IPS-11a (cell line): ENCODE measurements around the gene CELSR3.
A peak's percentile ranks its signal among the peaks of the same experiment; 100 is the strongest.

Experiments
- H3K4me3 ChIP-seq: one replicate; pipeline ENCODE4 v1.5.1; 2013; ENCODE audit warnings: low read depth, low read length, control low read depth

CELSR3 gene

DNA sequence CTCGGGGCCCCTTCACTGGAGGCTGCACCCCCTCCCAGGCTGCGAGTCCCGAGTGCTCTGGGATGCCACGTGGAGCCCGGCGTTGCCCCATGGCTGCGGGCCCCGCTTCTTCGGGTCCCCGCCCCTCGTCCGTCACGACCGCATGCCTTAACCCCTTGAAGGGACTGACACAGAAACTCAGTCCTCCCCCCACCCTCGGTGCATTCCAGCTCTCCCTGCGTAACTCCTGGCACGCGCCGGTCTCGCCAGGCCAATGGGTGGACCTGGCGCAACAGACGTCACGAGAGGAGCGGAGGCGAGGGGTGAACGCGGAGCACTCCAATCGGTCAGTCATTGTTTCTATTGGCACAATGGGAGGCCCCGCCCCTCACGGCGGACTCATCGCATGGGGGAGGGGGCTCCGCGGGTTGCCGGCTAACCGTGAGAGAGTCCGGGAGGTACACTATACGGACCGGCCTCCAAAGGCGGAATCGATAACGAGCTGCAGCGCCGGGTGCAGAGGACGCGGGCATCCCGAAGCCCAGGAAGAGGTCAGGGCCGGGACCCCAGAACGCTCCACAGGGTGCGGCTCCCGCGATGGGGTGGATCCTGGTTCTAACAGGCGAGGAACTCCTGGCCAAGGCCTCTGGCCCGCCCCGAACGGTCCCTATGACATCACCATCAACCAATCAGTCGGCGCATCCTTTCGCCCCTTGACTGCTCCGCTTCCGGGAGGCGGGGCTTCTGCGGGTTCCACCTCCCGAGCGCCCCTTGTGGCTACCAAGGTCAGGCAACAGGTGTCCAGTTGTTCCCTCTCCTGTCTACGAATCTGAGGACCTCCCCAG lies 1.0 kb upstream of the CELSR3 start:
- peak overlapping the region; percentile 76 for H3K4me3 ChIP-seq

DNA sequence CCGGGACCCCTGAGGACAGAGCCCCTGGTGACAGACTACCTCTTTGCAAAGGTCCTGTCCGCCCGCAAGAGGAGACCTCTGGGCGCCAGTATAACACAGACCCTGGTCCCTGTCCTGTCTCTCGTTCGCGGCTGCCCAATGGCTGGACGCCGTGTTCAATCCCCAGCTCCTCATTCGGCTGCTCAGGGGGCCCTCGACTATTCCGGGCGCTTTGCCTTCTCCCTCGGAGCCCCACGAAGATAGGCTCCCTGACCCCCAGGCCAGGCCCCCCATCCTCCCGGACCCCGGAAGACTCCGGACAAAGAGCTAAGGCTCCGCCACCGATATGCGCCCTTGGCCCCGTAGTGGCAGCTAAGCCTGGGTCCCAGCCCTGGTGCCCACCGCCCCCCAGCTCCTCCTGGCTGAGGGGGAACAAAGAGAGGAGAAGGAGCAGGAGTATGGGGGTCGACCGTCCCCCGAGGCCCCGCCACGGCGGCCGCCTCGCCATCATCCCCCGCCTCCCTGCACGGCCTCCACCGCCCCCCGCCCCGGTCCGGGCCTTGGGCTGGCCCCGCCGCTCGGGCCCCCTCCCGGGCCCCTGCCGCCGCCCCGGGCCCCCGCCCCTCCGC lies 437 bp downstream of the CELSR3 start:
- peak overlapping the region; percentile 56 for H3K4me3 ChIP-seq

DNA sequence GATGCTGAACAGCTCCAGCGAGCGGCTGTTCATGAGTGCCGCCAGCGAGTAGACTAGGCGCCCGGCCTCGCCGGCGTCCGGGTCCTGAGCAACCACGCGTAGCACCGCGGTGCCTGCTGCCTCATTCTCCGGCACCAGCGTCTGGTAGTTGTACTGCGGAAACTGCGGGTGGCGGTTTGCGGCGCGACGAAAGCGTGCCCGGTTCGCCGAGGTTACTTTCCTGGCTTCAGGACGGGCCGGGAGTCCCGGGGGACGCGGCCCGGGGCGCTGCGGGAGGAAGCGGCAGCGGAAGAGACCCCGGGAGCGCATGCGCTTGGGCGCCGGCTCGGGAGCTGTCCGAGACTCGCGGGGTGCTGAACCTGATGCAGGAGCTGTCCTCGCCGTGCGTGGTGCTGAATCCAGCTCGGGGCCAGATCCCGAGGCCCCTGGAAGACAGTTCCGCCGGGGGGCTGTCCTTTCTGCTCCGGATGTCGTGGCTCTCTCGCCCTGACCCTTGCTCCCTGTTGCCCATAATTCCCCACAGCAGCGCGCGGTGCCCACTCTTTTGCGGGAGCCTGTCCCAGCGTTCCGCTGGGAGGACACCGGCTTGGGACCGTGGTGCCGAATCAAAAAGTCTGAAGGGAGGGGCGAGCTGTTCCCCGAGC lies 1.1 kb downstream of the CELSR3 start:
- H3K4me3 ChIP-seq: peak overlapping the region; percentile 56

DNA sequence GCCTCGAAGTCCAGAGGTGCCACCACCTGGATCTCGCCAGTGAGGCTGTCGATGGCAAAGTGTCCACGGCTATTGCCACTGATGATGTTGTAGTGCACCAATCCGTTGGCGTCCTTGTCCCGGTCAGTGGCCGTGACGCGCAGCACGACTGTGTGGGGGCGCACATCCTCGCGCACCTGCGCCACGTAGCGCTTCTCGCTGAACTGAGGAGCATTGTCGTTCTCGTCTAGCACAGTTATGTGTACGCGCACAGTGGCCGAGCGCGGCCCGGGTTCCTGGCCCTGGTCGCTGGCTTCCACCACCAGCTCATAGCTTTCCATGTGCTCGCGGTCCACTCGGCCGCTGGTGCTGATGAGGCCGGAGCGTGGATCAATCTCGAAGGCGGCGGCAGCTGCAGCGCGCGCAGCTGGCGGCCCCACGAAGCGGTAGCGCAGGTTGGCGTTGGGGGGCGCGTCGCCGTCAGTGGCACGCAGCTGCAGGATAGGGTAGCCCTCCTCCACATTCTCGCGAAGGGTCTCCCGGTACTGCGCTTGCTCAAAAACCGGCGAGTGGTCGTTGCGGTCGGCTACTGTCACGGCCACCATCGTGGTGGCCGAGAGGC lies 1.8 kb downstream of the CELSR3 start:
- peak overlapping the region; percentile 38 for H3K4me3 ChIP-seq

DNA sequence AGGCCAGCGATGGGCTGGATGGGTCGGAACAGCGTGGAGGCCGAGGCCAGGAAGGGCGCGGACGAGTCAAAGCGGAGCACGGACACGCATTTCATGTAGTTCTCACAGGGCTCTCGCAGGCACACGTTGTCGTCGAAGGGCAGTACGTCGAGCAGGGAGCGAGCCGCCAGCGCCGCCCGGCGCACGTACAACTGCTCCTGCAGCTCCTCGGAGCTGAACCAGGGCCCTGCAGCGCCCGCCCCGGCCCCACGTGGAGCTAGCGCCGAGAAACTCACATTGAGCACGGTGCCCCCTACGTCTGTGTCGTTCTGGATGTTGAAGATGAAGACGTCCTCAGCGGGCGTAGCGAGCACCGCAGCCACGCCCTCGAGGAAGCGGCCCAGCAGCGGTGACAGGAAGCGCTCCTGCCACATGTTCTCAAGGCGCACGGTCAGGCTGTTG lies 5.8 kb downstream of the CELSR3 start:
- H3K4me3 ChIP-seq: no peak overlapping the region

DNA sequence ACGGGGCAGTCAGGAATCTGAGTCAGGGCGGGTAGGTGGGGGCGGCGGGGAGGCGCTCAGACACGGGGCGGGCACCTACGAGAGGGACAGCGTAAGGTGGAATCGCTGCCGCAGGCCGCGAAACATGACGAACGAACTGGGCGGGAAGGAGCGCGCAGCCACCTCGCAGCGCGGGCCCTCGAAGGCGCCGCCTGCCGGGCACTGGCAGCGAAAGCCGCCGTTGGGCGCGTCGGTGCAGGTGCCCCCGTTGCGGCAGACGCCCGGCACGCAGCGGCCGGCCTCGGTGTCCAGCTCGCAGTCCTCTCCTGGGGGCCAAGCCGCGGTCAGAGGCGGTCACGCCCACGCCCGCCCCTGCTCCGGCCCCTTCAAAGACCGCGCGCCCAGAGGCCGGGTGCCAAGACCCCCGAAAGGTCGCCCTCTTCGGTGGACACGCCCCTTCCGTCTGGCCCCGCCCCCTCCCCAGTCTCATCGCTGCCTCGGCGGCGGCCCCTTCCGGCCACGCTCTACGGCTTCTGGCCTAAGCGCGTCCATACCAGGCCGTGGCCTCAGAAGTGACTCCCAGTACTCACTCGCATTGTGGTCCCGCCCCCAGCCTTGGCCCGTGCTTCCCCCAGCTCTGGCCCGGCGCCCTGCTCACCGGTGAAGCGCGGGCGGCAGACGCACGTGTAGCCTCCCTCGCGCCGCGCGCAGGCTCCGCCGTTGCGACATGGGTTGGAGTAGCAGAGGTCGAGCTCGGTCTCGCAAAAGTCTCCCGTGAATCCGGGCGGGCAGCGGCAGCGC lies 6.4 kb downstream of the CELSR3 start:
- peak overlapping the region; percentile 39 for H3K4me3 ChIP-seq

DNA sequence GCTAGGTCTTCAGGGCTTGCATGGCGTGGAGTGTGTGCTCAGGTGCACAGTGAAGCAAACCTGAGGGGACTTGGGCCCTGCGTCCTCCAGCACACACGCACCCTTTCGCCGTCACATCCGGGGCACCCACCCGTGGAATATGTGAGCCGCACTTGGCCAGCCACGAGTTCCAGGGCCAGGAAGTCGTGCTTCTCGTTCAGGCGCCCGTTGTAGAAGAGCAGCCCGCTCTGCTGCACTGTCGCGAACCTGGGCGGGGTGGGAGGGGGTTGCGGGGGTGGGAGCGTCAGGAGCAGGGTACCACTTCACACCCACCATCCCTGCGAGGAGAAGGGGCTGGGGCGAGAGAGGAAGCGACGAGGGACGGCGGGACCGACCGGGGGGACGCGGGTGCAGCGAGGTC lies 7.1 kb downstream of the CELSR3 start:
- peak overlapping the region; percentile 36 for H3K4me3 ChIP-seq

DNA sequence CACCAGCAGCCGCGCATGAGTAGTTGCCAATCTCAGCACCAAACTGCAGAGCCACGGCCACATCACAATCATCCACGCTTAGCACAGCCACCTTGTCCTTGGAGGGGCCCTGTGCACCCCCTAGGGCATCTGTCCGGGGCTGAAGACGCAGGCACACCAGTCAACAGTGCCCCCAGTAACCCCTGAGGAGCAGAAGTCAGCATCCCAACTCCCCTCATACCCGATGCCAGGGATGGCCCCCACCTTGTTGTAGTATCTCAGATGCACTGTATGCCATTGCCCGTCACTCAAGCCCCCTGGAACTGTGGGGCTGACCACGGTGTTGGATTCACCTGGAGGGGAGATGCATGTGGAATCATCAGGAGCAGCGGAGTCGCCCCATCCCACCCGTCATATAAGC lies 7.6 kb downstream of the CELSR3 start:
- peak overlapping the region; percentile 36 for H3K4me3 ChIP-seq

DNA sequence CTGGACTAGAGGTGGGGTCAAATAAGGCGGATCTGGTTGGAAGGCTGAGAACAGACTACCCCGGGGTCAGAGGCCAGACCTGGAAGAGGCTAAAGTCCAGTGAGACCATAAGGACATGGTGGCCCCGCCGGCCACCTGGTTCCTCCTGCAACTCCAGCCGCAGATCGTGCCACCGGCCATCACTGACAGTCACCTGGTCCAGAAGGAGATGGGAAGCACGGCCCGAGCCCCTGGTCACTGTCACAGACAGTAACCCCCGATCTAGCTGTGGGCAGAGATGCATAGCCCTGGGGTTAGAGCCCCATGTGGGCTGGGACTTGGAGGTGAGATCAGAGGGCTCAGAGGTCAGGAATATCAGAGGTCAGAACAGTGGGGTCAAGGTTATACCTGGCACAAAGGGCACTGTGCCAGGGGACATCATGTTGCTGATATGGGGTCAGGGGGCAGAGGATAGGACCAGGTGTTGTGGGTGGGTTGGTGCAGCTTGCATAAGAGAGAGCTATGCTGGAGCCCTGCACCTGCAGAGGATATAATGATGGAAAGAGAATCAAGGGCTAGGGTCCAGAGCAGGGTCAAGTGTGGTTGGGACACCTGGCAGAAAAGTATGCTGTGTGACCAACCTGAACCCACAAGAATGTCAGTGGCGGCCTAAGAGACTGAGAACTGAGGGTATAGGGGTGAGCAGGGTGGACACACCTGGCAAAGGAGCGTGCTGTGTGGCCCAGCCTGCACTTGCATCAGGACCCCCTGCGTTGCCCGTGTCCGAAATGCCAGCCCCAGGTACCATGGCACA lies 9.6 kb downstream of the CELSR3 start:
- H3K4me3 ChIP-seq: no peak overlapping the region

DNA sequence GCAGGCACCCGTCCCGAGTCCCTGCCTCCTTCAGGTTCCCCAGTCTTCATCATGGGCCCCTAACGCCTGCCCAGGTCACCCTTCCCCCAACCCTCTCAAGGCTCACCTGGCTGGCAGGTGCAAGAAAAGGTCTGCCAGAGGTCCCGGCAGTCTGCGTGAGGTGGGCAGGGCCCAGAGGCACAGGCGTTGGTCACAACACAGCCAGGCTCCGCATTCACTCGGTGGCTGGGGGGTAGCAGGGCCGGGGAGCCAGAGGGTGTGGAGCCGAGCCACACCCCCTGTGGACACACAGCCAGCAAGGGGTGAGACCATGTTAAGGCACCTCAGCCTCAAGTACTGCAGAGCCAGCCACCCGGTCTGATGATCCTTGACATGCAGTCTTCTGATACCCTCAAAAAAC lies 10.9 kb downstream of the CELSR3 start:
- no peak overlapping the region for H3K4me3 ChIP-seq

DNA sequence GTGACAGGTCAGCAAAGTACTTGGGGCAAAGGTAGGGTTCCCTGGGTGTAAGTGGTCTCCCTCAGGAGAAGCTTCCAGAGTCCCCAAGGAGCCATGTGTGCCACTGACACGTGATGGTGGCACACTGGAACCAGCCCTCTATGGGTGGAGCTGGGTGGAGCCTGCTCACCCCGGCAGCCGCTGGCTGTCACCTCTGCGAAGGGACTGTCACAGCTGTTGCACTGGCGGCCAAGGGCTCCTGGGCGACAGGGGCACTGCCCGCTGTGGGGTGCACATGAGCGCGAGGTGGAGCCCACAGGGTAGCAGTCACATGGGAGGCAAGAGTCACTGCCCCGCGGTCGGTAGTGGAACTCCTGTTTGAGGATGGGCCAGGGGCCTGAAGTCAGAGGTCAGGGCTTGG lies 12.0 kb downstream of the CELSR3 start:
- no peak overlapping the region for H3K4me3 ChIP-seq

DNA sequence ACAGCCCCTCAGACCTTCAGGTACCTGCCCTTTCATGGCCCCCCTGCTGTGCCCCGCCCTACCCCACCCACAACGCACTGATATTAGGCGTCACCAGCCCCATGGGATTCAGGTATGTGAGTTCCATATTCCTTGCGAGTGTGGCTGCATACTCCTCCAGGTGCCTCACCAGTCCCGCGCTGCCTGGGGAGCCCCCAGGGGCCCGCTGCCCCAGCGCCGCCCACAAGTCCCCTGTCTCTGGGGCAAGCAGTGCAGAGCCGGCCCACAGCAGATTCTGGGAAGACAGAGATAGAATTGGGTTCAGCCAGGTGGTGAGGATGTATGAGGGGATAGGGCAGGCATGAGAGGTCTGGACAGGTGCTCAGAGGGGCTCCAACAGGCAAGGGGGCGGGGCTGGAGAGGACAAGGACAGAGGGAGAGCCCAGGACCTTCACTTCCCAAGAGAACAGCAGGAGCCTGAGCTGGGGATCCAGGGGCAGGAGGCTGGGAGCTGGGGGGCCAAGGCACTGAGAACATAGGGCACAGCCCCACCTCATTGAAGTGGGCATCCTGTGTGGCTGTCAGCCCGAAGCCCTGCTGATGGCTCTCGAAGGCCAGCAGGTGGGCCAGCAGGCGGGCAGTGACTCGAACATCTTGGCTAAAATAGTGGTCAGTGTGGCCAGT lies 14.4 kb downstream of the CELSR3 start:
- H3K4me3 ChIP-seq: no peak overlapping the region

DNA sequence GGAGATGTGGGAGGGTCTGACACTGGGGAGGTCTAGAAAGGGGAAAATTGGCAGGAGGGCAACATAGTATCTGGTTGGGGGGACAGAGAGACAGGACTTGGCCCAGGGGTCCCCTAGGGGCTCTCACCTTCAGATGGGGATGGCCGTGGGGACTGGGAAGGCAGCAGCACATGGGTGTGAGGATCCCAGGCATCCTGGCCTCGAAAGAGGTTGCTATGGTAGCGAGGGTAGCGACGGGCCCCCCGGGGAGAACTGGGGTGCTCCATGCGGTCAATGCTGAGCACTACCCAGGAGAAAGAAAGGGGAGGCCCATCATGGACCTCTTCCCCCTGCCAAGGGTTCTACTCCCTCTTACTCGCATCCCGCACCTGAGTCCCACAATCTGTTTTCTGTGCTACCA lies 15.0 kb downstream of the CELSR3 start:
- H3K4me3 ChIP-seq: no peak overlapping the region

DNA sequence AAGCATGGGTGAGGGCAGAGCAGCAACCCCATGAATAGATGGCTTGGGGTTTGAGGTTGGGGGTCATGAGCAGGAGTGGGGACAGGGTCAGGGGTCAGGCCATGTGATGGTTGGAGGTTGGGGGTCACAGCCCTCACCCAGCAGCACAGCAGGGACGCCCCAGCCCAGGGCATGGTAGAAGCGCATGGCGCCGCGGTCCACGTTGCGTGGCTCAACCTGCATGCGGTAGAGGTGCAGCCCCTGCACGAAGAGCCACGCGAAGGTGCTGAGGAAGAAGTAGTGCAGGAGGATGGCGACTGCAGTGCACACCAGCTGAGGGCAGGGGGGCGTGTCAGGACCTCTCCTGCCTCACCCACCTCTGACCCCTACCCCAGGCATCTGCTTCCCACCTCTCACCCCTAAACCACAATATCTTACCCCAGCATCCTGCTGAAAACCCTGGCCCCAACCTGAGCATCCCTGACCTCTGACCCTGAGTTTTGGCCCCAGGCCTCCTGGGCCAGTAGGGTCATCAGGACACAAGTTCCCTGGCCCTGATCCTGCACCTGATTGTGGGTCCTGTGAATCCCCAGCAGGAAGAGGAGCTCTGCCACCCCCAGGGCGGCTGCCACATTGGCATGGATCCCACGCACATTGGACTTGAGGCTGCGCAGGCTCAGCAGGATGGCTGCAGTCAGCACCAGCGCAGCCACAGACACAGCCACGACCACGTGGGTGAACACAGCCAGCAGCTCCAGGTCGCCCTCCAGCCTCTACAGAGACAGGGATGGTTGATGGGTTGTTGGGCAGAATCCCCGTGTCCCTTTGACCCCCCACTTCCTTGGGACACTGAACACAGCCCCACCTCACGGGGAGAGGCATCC lies 17.6 kb downstream of the CELSR3 start:
- no peak overlapping the region for H3K4me3 ChIP-seq

DNA sequence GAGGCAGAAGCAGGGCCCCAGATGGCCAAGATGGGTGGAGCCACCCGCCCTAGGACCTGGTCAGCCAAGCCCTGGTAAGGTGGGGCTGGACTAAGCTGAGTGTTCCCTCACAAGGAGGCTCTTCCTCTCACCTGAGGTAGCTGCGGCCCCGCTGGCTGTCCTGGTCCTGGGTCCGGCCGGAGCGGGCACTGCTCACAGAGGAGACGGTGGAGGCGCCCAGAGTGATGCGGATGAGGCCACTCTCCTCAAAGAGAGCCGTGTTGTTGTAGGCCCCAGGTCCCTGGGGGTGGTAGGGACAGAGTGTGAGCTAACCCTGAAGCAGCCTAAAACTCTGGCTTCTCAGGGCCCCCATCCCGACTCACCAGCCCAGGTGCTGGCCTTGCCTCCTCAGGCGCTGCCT lies 20.1 kb downstream of the CELSR3 start:
- no peak overlapping the region for H3K4me3 ChIP-seq

DNA sequence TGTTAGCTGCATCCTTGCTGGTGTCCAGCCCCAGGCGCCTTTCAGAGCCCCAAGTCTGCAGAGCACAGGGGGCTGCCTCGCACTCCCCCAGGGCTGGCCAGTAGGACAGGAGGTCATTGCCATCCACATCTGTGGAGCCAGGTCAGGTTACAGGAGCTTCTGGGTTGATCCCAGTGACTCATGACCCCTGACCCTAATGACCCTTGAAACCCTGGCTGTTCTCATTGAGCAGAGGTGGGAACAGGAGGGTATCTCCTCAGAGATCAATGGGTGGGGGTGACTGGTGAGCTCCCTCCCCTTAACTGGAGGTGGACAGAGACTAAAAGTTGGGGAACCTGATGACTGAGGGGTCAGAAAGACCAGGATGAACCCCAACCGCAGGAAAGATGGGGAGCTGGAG lies 21.3 kb downstream of the CELSR3 start:
- H3K4me3 ChIP-seq: no peak overlapping the region

DNA sequence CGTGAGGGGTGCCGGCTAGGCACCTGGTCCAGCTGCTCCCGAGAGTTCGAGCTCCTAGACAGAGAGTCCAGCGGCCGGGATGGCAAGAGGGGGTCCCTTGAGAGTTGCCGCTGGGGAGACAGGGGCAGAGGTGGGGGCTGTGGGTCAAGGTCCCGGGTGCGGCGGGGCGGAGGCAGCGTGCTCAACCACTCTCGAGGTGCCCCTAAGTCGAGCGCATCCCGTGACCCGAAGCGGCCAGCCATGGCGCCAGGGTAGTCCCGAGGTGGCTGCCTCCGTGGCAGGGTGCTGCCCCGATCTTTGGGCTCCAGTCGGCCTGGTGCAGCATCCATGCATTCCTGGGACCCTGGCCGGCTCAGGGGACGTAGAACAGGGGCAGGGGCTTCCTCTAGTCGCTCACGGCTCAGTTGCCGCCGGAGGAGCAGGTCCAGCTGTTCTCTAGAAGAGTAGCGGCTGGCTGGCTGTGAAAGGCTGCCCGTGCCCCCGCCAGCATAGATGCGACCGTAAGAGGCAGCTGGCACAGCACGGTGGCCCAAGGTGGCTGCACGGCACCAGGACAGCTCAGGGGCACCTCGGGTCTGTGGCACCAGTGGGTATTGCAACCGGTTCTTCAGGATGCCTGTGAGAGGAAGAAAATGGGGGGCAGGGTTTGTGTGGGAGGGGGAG lies 22.6 kb downstream of the CELSR3 start:
- no peak overlapping the region for H3K4me3 ChIP-seq

DNA sequence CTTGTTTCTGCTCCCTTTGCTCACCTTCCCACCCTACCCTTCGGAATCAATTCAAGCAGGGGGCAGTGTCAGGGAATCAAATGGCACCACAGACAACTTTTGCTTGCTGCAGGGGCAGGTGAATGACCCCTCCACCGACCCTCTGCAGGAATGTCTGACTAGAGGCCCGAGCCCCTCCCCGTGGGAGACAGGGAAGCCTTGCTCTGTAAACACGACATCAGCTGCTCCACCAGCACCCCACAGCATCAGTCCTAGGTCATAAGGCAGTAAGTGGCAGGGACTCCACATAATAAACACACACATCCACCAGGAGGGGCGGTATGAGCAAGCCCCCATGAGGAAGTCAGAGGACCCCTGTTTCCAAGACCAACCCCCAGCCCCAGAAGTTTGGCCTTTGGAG lies 25.4 kb downstream of the CELSR3 start:
- no peak overlapping the region for H3K4me3 ChIP-seq
